HepG2 (cell line): ENCODE results near the gene P2RY2. TPM values are rescaled to one million over a fixed set of nuclear protein-coding genes. Genes with fewer than 3 reads are reported as not detected.

Experiments
- ATAC-seq: fragments of 200-7000 bp; cut with Tn5 transposase; 3 replicates; pipeline ENCODE4 v1.9.1; 2020; ENCODE audit warnings: mild to moderate bottlenecking, moderate library complexity
- BruUV-seq: library from RNA; stranded (reverse); fragments of 400-500 nt; replicated peaks from 2 replicates; lab custom pipeline; 2021; lab: Mats Ljungman, UMichigan
- CTCF ChIA-PET: fragments of 300-600 bp; formaldehyde crosslinking; extraction: SDS; loops from one replicate; lab custom pipeline; 2021; ENCODE audit warnings: low total read pairs, inconsistent platforms, low intra/inter-chr PET ratio; lab: Yijun Ruan, JAX
- POLR2A ChIA-PET: fragments of 350-600 bp; sonication (Branson Sonifier 250); formaldehyde crosslinking; loops from one replicate; lab custom pipeline; 2020; ENCODE audit warnings: antibody characterized with exemption, inconsistent platforms; lab: Yijun Ruan, JAX
- DNase-seq: peaks from one replicate; pipeline ENCODE4 v3.0.0-alpha.2; 2015; ENCODE audit warnings: low spot score
- FAIRE-seq: peaks from 3 replicates; lab custom pipeline; 2011; peaks lifted over from hg19 to GRCh38; lab: Jason Lieb, UNC
- H2AFZ ChIP-seq: one replicate; pipeline ENCODE4 v1.6.1; 2011; ENCODE audit warnings: low read length, inconsistent platforms
- H3K27ac ChIP-seq: fragments of 300-600 bp; 3 replicates; pipeline ENCODE4 v1.8.0; 2011; ENCODE audit warnings: mixed run types, mild to moderate bottlenecking, mixed read lengths, low read length, inconsistent platforms; ENCODE audit not compliant: insufficient read depth; ENCODE audit errors: extremely low read length
- H3K27me3 ChIP-seq, 2 experiments: fragments of 200-600 bp in 1 of 2; 2 replicates in 1 of 2; 3 replicates in 1 of 2; pipeline versions ENCODE4 v1.6.0 to v1.8.0; 2011; ENCODE audit warnings: low read length in 2 of 2, mild to moderate bottlenecking in 2 of 2, moderate library complexity in 2 of 2, inconsistent platforms in 1 of 2; ENCODE audit not compliant: insufficient read depth in 2 of 2, control insufficient read depth in 1 of 2
- H3K36me3 ChIP-seq, 2 experiments: fragments of 200-600 bp in 1 of 2; replicated peaks in 1 of 2; 2 replicates in 1 of 2; 3 replicates in 1 of 2; pipeline versions ENCODE4 v1.5.1 to v1.8.0; 2011; ENCODE audit warnings: low read length in 2 of 2, inconsistent platforms in 1 of 2; ENCODE audit not compliant: insufficient read depth in 2 of 2, control insufficient read depth in 1 of 2
- H3K4me1 ChIP-seq: 2 replicates; pipeline ENCODE4 v1.5.1; 2012; ENCODE audit warnings: low read length, inconsistent platforms; ENCODE audit not compliant: insufficient read depth
- H3K4me2 ChIP-seq: 2 replicates; pipeline ENCODE4 v1.6.0; 2011; ENCODE audit warnings: low read depth, low read length, inconsistent platforms
- H3K4me3 ChIP-seq, 3 experiments: fragments of 200-600 bp in 1 of 3; sonication (generic), shearing (Covaris generic) in 1 of 3; replicated peaks in 1 of 3; 2 replicates each; pipeline ENCODE4 v1.5.1; 2011 to 2016; ENCODE audit warnings: low read length in 3 of 3, inconsistent platforms in 2 of 3, low read depth in 2 of 3, mild to moderate bottlenecking in 2 of 3, control low read depth in 1 of 3, mixed read lengths in 1 of 3; ENCODE audit not compliant: insufficient read depth in 1 of 3
- H3K79me2 ChIP-seq: one replicate; pipeline ENCODE4 v1.6.1; 2011; ENCODE audit warnings: low read length, inconsistent platforms; ENCODE audit not compliant: insufficient read depth
- H3K9ac ChIP-seq: 2 replicates; pipeline ENCODE4 v1.6.0; 2011; ENCODE audit warnings: mild to moderate bottlenecking, low read depth, low read length, inconsistent platforms; ENCODE audit not compliant: insufficient read depth
- H3K9me3 ChIP-seq: 2 replicates; pipeline ENCODE4 v1.5.1; 2012; ENCODE audit warnings: mild to moderate bottlenecking, low read length
- H4K20me1 ChIP-seq: 2 replicates; pipeline ENCODE4 v1.6.0; 2011; ENCODE audit warnings: inconsistent platforms, mild to moderate bottlenecking, low read length, moderate library complexity; ENCODE audit not compliant: insufficient read depth
- SOX13 ChIP-seq, 3 experiments: fragments of 450-650 bp in 1 of 3; sonication (generic) in 1 of 3; formaldehyde crosslinking in 1 of 3; IDR thresholded peaks in 2 of 3; conservative IDR thresholded peaks in 1 of 3; 2 replicates each; pipeline versions ENCODE4 v1.5.0 to v1.6.1; 2016 to 2020; ENCODE audit warnings: antibody characterized with exemption in 1 of 3, mild to moderate bottlenecking in 1 of 3, missing compliant biosample characterization in 1 of 3, missing genetic modification reagents in 1 of 3, moderate library complexity in 1 of 3
- SOX5 ChIP-seq: IDR thresholded peaks from 2 replicates; pipeline ENCODE4 v1.6.1; 2016; ENCODE audit warnings: borderline replicate concordance
- ZNF224 ChIP-seq: sonication (generic); formaldehyde crosslinking; IDR thresholded peaks from 2 replicates; pipeline ENCODE4 v1.5.0; 2020; ENCODE audit warnings: mild to moderate bottlenecking, missing genetic modification reagents
- ZNF644 ChIP-seq: IDR thresholded peaks from 2 replicates; pipeline ENCODE4 v1.6.1; 2016; ENCODE audit warnings: low read depth
- WGBS: methylation state at CpG from one replicate; pipeline ENCODE4 v1.1.6; 2017; ENCODE audit warnings: low lambda C conversion rate; 5-methylcytosine and 5-hydroxymethylcytosine counted together
- in situ Hi-C: cut with HindIII; loops from 2 replicates; pipeline ENCODE4 v1.10.0; 2017; ENCODE audit warnings: low pct_unique_long_range_greater_than_20kb; ENCODE audit not compliant: extremely low pct_ligation_motif_present
- intact Hi-C: fragments of 100-400 bp; cut with micrococcal nuclease; formaldehyde crosslinking; loops from one replicate; pipeline ENCODE4 v1.10.0; 2022; ENCODE audit not compliant: unreplicated experiment
- polyA plus RNA-seq, 8 experiments: library from polyadenylated mRNA; depleted of rRNA in 3 of 8; stranded (reverse) in 7 of 8; unstranded in 1 of 8; fragments of >200 nt; fragmentation: Illumina TruSeq in 4 of 8; extraction: Trizol in 4 of 8; gene quantifications; 2 replicates each; pipeline versions ENCODE4 v1.2.1 to v1.2.3, GENCODE V29; 2011 to 2016; ENCODE audit warnings: low read depth in 4 of 8, missing spikeins in 1 of 8, mixed read lengths in 1 of 8; ENCODE audit not compliant: insufficient read depth in 1 of 8
- total RNA-seq, 5 experiments: library from RNA; depleted of rRNA; stranded (reverse); fragments of >200 nt; fragmentation: Illumina TruSeq; extraction: Trizol; gene quantifications; 2 replicates each; pipeline ENCODE4 v1.2.3, GENCODE V29; 2016; ENCODE audit warnings: low read depth in 1 of 5
- TF ChIP-seq, protein P1 (sequence below): sonication (generic); formaldehyde crosslinking; IDR thresholded peaks from 2 replicates; pipeline ENCODE4 v1.4.0; 2020; ENCODE audit warnings: missing genetic modification reagents

The P2RY2 gene
- total and polyA plus RNA-seq, 2 of the 13 experiments (the other 11 are each of a cell fraction or from before 2014, with no cell fraction given), result 0.95 to 3.1 TPM

DNA sequence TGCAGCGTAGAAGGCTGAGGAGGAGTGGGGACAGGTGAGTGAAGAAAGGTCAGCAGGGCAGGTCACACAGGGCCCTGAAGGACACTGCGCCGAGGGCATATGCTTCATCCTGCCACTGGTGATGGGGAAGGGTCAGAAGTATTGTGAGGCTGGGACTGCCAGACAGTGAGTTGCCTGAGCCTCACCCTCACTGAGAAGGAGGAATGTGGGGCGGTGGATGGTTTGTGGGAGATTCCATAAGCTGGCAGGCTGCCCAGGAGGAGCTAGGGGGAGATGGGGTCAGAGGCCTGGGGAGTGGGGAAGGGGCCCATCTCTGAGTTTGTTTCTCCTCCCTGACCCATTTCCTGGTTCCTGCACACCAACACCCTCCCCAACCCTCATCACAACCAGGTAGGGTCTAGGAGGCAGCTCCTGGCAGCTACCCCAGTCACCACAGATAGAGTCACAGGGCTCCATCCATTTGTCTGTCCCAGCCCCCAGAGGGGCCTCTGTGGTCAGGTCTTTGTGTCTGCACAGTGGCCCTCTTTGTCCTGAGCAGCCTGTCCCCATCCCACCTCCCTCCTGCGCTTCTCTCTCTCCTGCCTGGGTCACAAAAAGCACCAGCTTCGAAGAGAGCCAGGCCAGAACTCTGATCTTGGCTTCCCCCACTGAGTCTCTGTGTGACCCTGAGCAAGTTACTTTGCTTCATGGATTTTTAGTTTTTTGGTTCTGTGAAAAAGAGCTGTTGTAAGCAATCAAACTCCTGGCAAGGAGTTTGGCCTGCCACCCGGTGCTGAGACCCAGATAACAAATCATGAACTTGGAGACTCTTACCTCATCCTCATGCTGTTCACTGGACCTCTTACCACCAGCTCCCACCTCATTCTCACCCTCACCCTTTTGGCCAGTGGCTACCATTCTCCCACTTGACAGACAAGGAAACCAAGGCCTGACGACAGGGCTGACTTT, 4.6 kb upstream of the P2RY2 start:
- intact Hi-C loops, result no loop called here
- Histone ChIP-seq H3K4me3 (no peak overlapping the region), H2AFZ (no peak overlapping the region), H3K4me2 (no peak overlapping the region; the same call in 1 of the 2 replicates), H4K20me1 (no peaks in the 10 kb centered on the region), H3K79me2 (no peaks in the 10 kb centered on the region), H3K9me3 (no peaks in the 10 kb centered on the region), H3K36me3 (no peaks in the 10 kb centered on the region), H3K27me3 (peaks cover 0 to 10% of the 10 kb centered on the region in 2 experiments; a peak in 3 of 5 replicates), H3K4me1 (peaks cover 33% of the 10 kb centered on the region), H3K9ac (no peak overlapping the region), H3K27ac (no peak overlapping the region)
- no TSS peak for BruUV-seq
- ATAC-seq, result no peak
- peak; percentile 40 for DNase-seq
- CTCF ChIA-PET, result no interaction called here
- 35% methylated on average over 8 of the region's 8 CpGs for WGBS
- FAIRE-seq, result no peak
- in situ Hi-C loops, result no loop called here
- POLR2A ChIA-PET, result no interaction called here
- TF ChIP-seq SOX5 (CRISPR knock-in tag), result peak; percentile 42; the same call in 1 of the 2 replicates
- no peak for TF ChIP-seq ZNF644 (CRISPR knock-in tag)
- TF ChIP-seq SOX13 (IDR thresholded peaks at IDR 0.05), result no peak
- peak in 1 of 2 experiments; percentile 54; a peak in 2 of 4 replicates for TF ChIP-seq SOX13 (CRISPR knock-in tag; conservative IDR thresholded peaks at IDR 0.05 in 1 of 2, IDR thresholded peaks at IDR 0.05 in 1 of 2)
- TF ChIP-seq, protein P1, sequence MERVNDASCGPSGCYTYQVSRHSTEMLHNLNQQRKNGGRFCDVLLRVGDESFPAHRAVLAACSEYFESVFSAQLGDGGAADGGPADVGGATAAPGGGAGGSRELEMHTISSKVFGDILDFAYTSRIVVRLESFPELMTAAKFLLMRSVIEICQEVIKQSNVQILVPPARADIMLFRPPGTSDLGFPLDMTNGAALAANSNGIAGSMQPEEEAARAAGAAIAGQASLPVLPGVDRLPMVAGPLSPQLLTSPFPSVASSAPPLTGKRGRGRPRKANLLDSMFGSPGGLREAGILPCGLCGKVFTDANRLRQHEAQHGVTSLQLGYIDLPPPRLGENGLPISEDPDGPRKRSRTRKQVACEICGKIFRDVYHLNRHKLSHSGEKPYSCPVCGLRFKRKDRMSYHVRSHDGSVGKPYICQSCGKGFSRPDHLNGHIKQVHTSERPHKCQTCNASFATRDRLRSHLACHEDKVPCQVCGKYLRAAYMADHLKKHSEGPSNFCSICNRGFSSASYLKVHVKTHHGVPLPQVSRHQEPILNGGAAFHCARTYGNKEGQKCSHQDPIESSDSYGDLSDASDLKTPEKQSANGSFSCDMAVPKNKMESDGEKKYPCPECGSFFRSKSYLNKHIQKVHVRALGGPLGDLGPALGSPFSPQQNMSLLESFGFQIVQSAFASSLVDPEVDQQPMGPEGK (CRISPR knock-in tag), result peak; percentile 25; the same call in 1 of the 2 replicates
- no peak for TF ChIP-seq ZNF224 (CRISPR knock-in tag)
